Right ventricle myocardium superior (tissue), 1 donor: ENCODE measurements around the gene TRAF1. TPM values are rescaled to one million over a fixed set of nuclear protein-coding genes. Genes with fewer than 3 reads are reported as not detected.

Experiments used
- ATAC-seq: fragments of 200-7000 bp; cut with Tn5 transposase; one replicate; pipeline ENCODE4 v1.9.1; 2020; ENCODE audit warnings: mild to moderate bottlenecking; ENCODE audit not compliant: poor library complexity
- DNase-seq: peaks from one replicate; pipeline ENCODE4 v3.0.0-alpha.2; 2020
- intact Hi-C: fragments of 100-400 bp; cut with DNase I; formaldehyde crosslinking; loops from one replicate; pipeline ENCODE4 v1.11.2; 2022
- total RNA-seq: library from RNA; stranded (reverse); fragmentation: NEBNext Ultra II Directional; extraction: Animal tissue kit (Norgen Biotek cat#: 25700); gene quantifications from one replicate; pipeline ENCODE4 v1.2.1, GENCODE V29; 2021
- donor health status: DM: no; HTN: yes; CAD: no; lungs with severe emphysema.

The TRAF1 gene
- total RNA-seq, 1 donor from 2014 or later = 2.2 TPM

- ATAC-seq (no peak), DNase-seq (no peak)
- intact Hi-C loops = no loop called here
These were observed 846 bp upstream of the TRAF1 start for GRCh38 chr9:120927269-120928014.

- no peak for ATAC-seq
- peak; percentile 53 for DNase-seq
- intact Hi-C loops = no loop called here
These were observed 830 bp downstream of the TRAF1 start for GRCh38 chr9:120925535-120926396.

- no peak for ATAC-seq
- no peak for DNase-seq
- intact Hi-C loops = no loop called here
These were observed 1.7 kb downstream of the TRAF1 start for GRCh38 chr9:120924698-120925534.

- DNase-seq (no peak), ATAC-seq (no peak)
- intact Hi-C loops = no loop called here
These were observed 2.8 kb downstream of the TRAF1 start for GRCh38 chr9:120923620-120924328.

GRCh38 chr9:120922404-120923195 is 4.0 kb downstream of the TRAF1 start:
- DNase-seq (no peak), ATAC-seq (no peak)
- intact Hi-C loops = no loop called here

GRCh38 chr9:120921661-120922181 is 4.9 kb downstream of the TRAF1 start:
- intact Hi-C loops = no loop called here
- DNase-seq (peak; percentile 51), ATAC-seq (peak; percentile 16)

- intact Hi-C loops = no loop called here
- no peak for DNase-seq
- no peak for ATAC-seq
These were observed 5.8 kb downstream of the TRAF1 start for GRCh38 chr9:120920806-120921178.

GRCh38 chr9:120919843-120920805 is 6.5 kb downstream of the TRAF1 start:
- ATAC-seq = peak; percentile 68
- intact Hi-C loops = loop anchor here (5.0 kb wide), 1 partner anchor 43 kb away; the partner anchor contains the start of gene PHF19
- DNase-seq = no peak

GRCh38 chr9:120918931-120919842 is 7.4 kb downstream of the TRAF1 start:
- intact Hi-C loops = loop anchor here (5.0 kb wide), 1 partner anchor 42 kb away; the partner anchor contains the start of gene PHF19
- DNase-seq (no peak), ATAC-seq (peak; percentile 64)

- DNase-seq (no peak), ATAC-seq (no peak)
- intact Hi-C loops = loop anchor here (5.0 kb wide), 1 partner anchor 41 kb away; the partner anchor contains the start of gene PHF19
These were observed 8.4 kb downstream of the TRAF1 start for GRCh38 chr9:120917929-120918762.

GRCh38 chr9:120916991-120917880 is 9.4 kb downstream of the TRAF1 start:
- intact Hi-C loops = loop anchor here (5.0 kb wide), 1 partner anchor 40 kb away; the partner anchor contains the start of gene PHF19
- ATAC-seq = no peak
- no peak for DNase-seq

GRCh38 chr9:120916588-120916987 is 10.0 kb downstream of the TRAF1 start:
- peak; percentile 83 for DNase-seq

GRCh38 chr9:120915854-120916470 is 10.6 kb downstream of the TRAF1 start:
- no peak for ATAC-seq
- no peak for DNase-seq
- intact Hi-C loops = loop anchor here (5.0 kb wide), 1 partner anchor 39 kb away; the partner anchor contains the start of gene PHF19

More at GRCh38 chr9:120916588-120916987, 10.0 kb downstream of the TRAF1 start:
- intact Hi-C loops = loop anchor here (5.0 kb wide), 1 partner anchor 39 kb away; the partner anchor contains the start of gene PHF19
- peak; percentile 40 for ATAC-seq
